NCI-H510A (cell line): ENCODE measurements around the gene MAB21L2.

ENCODE experiments used
- DNase-seq: peaks from one replicate; lab custom pipeline; 2025; lab: John Stamatoyannopoulos, UW

Gene MAB21L2

DNA sequence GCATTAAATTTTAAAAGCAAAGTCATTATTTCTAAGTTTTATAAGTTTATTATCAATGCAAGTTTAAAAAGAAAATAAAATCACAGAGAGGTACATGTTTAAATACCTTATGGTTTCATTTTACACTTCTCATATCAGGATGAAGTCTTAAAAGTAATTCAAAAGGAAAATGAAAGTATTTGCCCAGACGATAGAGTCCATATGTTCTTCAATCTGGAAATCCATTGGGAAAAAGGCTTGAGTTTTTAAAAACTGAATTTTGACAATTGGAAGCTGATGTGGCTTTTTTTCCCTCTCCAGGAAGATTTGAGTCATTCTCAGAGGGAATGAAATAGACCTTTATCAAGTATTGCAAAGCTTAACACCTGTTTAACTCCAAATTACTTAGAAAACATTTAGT lies 37.1 kb downstream of the MAB21L2 start:
- no peak for DNase-seq

- DNase-seq, result no peak
These were observed 42.1 kb downstream of the MAB21L2 start for GRCh38 chr4:150624055-150624454.

GRCh38 chr4:150625033-150625432 lies 43.1 kb downstream of the MAB21L2 start:
- no peak for DNase-seq

DNA sequence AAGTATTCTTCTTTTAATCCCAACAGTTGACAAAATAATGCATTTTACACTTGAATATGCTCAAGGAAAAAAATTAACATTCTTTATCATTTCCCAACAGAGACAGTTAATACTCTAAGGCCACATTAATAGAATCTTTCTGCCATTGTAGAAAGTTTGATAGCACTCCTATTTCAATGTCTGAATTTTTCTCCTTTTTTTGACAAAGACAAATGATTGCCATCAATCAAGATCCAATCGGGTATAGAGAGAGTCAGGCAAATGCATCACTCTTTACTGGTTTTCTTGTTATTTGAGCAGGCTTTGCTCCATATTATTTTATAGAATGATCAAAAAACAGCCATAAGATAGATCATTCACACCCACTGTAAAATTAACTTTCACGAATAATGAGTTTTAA lies 46.1 kb downstream of the MAB21L2 start:
- no peak for DNase-seq

DNA sequence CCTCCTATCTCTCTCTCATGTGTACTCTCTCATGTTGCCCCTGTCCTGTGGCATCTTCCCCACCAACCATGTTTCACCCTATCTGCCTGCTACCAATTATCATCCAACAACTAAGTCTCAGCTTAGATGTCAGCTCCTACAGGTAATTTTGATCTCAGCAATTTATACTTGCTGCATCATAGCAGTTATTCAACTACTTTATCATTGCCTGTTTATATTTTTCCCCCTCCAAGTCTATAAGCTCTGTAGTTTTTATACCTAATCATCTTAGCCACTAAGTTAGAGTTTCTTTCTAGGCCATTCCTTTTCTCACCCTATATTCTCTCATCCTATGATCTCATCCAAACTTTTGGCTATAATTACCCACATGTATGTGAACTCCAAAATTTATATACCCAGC lies 50.7 kb downstream of the MAB21L2 start:
- no peak for DNase-seq
